Pancreas (tissue), 10 donors: ENCODE measurements around the gene SIL1. TPM values are rescaled to one million over a fixed set of nuclear protein-coding genes. Genes with fewer than 3 reads are reported as not detected.

Experiments used
- ATAC-seq, 4 donors: fragments of 200-7000 bp; cut with Tn5 transposase; one replicate each; pipeline versions ENCODE4 v1.8.0 to v1.9.1; 2020; ENCODE audit warnings: mild to moderate bottlenecking in 4 of 4, moderate library complexity in 4 of 4
- DNase-seq, 6 donors: peaks; one replicate each; pipeline ENCODE4 v3.0.0-alpha.2; 2020
- FAIRE-seq: peaks from 2 replicates; lab custom pipeline; 2012; peaks lifted over from hg19 to GRCh38; lab: Jason Lieb, UNC
- H3K27ac ChIP-seq, 4 donors: fragments of 200-600 bp; sonication (generic); 1 replicate in 3 of 4; 2 replicates in 1 of 4; pipeline versions ENCODE4 v1.5.0 to v1.8.0; 2020
- H3K27me3 ChIP-seq, 4 donors: fragments of 200-600 bp; one replicate each; pipeline ENCODE4 v1.8.0; 2021
- H3K36me3 ChIP-seq, 3 donors: fragments of 200-600 bp; sonication (generic) in 1 of 3; one replicate each; pipeline versions ENCODE4 v1.5.0 to v1.8.0; 2020 to 2021
- H3K4me1 ChIP-seq, 3 donors: fragments of 200-600 bp; one replicate each; pipeline ENCODE4 v1.8.0; 2021
- H3K4me3 ChIP-seq, 4 donors: fragments of 200-600 bp; sonication (generic) in 2 of 4; one replicate each; pipeline versions ENCODE4 v1.5.0 to v1.8.0; 2020 to 2021
- H3K9me3 ChIP-seq, 4 donors: fragments of 200-600 bp; one replicate each; pipeline ENCODE4 v1.8.0; 2021
- WGBS, 2 donors: extraction: QIAGEN DNeasy Blood & Tissue Kit; methylation state at CpG; one replicate each; pipeline ENCODE4 v1.1.7; 2013; 5-methylcytosine and 5-hydroxymethylcytosine counted together
- intact Hi-C, 3 donors: fragments of 100-400 bp; cut with DNase I; formaldehyde crosslinking; loops; one replicate each; pipeline versions ENCODE4 v1.11.1 to v1.14.2; 2022
- polyA plus RNA-seq, 2 donors: library from polyadenylated mRNA; stranded (reverse); fragments of 200-250 nt; gene quantifications; one replicate each; pipeline ENCODE4 v1.2.3, GENCODE V29; 2013
- total RNA-seq, 6 donors: library from RNA; stranded (reverse); fragmentation: NEBNext Ultra II Directional in 4 of 6; extraction: Animal tissue kit (Norgen Biotek cat#: 25700) in 4 of 6; gene quantifications; one replicate each; pipeline versions ENCODE4 v1.2.1 to v1.2.4, GENCODE V29; 2021 to 2023
- TF ChIP-seq, protein P1 (sequence below), 4 donors: fragments of 200-600 bp; sonication (generic) in 3 of 4; IDR thresholded peaks; one replicate each; pipeline versions ENCODE4 v1.5.0 to v1.8.0; 2021; ENCODE audit warnings: antibody characterized with exemption in 4 of 4
- donor health status: healthy with polysubstance abuse.
- donor health status: DM: no; HTN: no; CAD: no; lungs with moderate emphysema.
- donor health status: DM: no; HTN: no; CAD: no.
- donor health status: control.
- donor health status: control.
- donor health status: Bipolar disorder and iron deficiency.
- donor health status: DM: yes; HTN: yes; CAD: no.
- donor health status: DM: no; HTN: no; CAD: no.
- donor health status: DM: no; HTN: no; CAD: no.
- donor health status: DM: yes; HTN: yes; CAD: no.

The SIL1 gene
- total and polyA plus RNA-seq, 8 donors: 38.6 to 119 (median 55.0) TPM

- ATAC-seq (no peak), FAIRE-seq (no peak), DNase-seq (no peak)
- Histone ChIP-seq H3K36me3 (peaks cover 0 to 22% (median 14%) of the 10 kb centered on the region in 3 donors), H3K4me3 (no peak overlapping the region), H3K9me3 (no peaks in the 10 kb centered on the region), H3K4me1 (no peaks in the 10 kb centered on the region), H3K27ac (no peak overlapping the region), H3K27me3 (no peaks in the 10 kb centered on the region)
- TF ChIP-seq, protein P1, sequence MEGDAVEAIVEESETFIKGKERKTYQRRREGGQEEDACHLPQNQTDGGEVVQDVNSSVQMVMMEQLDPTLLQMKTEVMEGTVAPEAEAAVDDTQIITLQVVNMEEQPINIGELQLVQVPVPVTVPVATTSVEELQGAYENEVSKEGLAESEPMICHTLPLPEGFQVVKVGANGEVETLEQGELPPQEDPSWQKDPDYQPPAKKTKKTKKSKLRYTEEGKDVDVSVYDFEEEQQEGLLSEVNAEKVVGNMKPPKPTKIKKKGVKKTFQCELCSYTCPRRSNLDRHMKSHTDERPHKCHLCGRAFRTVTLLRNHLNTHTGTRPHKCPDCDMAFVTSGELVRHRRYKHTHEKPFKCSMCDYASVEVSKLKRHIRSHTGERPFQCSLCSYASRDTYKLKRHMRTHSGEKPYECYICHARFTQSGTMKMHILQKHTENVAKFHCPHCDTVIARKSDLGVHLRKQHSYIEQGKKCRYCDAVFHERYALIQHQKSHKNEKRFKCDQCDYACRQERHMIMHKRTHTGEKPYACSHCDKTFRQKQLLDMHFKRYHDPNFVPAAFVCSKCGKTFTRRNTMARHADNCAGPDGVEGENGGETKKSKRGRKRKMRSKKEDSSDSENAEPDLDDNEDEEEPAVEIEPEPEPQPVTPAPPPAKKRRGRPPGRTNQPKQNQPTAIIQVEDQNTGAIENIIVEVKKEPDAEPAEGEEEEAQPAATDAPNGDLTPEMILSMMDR (IDR thresholded peaks at IDR 0.05): no peak
- intact Hi-C loops: no loop called here
- WGBS, 2 donors: 90 to 92% methylated on average over 22 of the region's 22 CpGs
Measured at GRCh38 chr5:138936225-138936967, 261.8 kb downstream of the SIL1 start.

- Histone ChIP-seq H3K4me3 (no peak overlapping the region), H3K36me3 (peaks cover 2 to 31% (median 23%) of the 10 kb centered on the region in 3 donors), H3K27me3 (no peaks in the 10 kb centered on the region), H3K4me1 (no peaks in the 10 kb centered on the region), H3K27ac (no peak overlapping the region), H3K9me3 (no peaks in the 10 kb centered on the region)
- FAIRE-seq (no peak), ATAC-seq (no peak), DNase-seq (no peak)
- intact Hi-C loops: no loop called here
- TF ChIP-seq, protein P1 (IDR thresholded peaks at IDR 0.05): no peak
- 85 to 92% methylated on average over 10 of the region's 10 CpGs for WGBS, 2 donors
Measured at GRCh38 chr5:138935466-138935865, 262.7 kb downstream of the SIL1 start.

DNA sequence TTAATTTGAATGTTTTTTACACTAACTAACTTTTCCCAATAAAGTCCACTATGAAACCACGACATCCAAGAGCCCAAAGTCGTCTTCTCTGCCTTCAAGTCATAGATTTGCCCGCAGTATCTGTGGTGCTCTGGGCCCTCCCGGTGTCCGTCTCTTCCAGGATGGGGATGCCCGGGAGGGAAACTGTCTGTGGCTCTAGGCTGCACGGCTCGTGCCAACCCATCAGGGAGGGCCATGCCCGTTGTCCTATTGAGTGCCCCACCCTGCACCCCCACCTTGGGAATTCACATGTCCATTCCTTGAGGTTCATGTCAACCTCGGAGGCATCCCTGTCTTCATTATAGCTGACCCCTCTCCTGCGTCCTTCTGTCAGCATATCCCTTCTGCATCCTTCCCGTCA is 263.2 kb downstream of the SIL1 start:
- no peak overlapping the region for H3K27ac ChIP-seq
- H3K4me3 ChIP-seq: no peak overlapping the region
- H3K27me3 ChIP-seq: no peaks in the 10 kb centered on the region
- DNase-seq (peak in 1 of 6 donors; percentile 45), ATAC-seq (no peak), FAIRE-seq (no peak)
- TF ChIP-seq, protein P1 (IDR thresholded peaks at IDR 0.05): no peak
- 92 to 96% methylated on average over 12 of the region's 12 CpGs for WGBS, 2 donors
- peaks cover 5 to 33% (median 28%) of the 10 kb centered on the region in 3 donors for H3K36me3 ChIP-seq
- intact Hi-C loops: no loop called here
- H3K9me3 ChIP-seq: no peaks in the 10 kb centered on the region
- H3K4me1 ChIP-seq: no peaks in the 10 kb centered on the region

DNA sequence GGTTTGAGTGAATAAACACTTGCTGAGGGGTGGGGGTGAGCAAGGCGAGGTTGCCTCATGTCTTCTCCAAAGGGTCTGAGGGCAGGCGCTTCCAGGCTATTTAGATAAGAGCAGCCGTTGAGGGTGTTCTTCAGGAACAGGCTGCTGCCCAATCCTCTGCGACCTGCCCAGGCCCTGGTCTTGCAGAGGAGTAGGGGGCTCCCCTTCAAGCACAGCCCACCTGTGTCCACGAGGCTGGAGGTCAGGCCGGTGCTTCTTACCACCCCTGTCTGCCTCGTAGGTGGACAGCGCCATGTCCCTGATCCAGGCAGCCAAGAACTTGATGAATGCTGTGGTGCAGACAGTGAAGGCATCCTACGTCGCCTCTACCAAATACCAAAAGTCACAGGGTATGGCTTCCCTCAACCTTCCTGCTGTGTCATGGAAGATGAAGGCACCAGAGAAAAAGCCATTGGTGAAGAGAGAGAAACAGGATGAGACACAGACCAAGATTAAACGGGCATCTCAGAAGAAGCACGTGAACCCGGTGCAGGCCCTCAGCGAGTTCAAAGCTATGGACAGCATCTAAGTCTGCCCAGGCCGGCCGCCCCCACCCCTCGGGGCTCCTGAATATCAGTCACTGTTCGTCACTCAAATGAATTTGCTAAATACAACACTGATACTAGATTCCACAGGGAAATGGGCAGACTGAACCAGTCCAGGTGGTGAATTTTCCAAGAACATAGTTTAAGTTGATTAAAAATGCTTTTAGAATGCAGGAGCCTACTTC is 264.5 kb downstream of the SIL1 start:
- DNase-seq: peak in 1 of 6 donors; percentile 62
- H3K27ac ChIP-seq: no peak overlapping the region
- H3K9me3 ChIP-seq: no peaks in the 10 kb centered on the region
- no peak for FAIRE-seq
- peaks cover 0 to under 1% (median 0%) of the 10 kb centered on the region in 3 donors for H3K4me1 ChIP-seq
- no peak overlapping the region for H3K4me3 ChIP-seq
- no peak for ATAC-seq
- intact Hi-C loops: no loop called here
- H3K27me3 ChIP-seq: no peaks in the 10 kb centered on the region
- H3K36me3 ChIP-seq: peaks cover 5 to 42% (median 31%) of the 10 kb centered on the region in 3 donors
- TF ChIP-seq, protein P1 (IDR thresholded peaks at IDR 0.05): no peak
- WGBS, 2 donors: 83 to 89% methylated on average over 18 of the region's 18 CpGs
